IPS-15b (cell line): ENCODE measurements around the gene ACADVL.
A peak's percentile ranks its signal among the peaks of the same experiment; 100 is the strongest.
"Not testable (repeated sequence)": the region's sequence is repeated elsewhere in the genome, so short reads cannot be mapped to it uniquely, and the experiment has no call there.

ENCODE experiments used
- H3K27me3 ChIP-seq: one replicate; pipeline ENCODE4 v1.6.1; 2013; ENCODE audit warnings: low read length; ENCODE audit not compliant: control insufficient read depth, insufficient read depth
- H3K36me3 ChIP-seq: one replicate; pipeline ENCODE4 v1.6.1; 2013; ENCODE audit warnings: low read length; ENCODE audit not compliant: control insufficient read depth, insufficient read depth
- H3K4me1 ChIP-seq: one replicate; pipeline ENCODE4 v1.6.1; 2013; ENCODE audit warnings: mild to moderate bottlenecking, low read length; ENCODE audit not compliant: control insufficient read depth, insufficient read depth
- H3K4me3 ChIP-seq: one replicate; pipeline ENCODE4 v1.5.1; 2013; ENCODE audit warnings: low read depth, low read length
- H3K9ac ChIP-seq: one replicate; pipeline ENCODE4 v1.6.1; 2013; ENCODE audit warnings: low read depth, mild to moderate bottlenecking, low read length
- H3K9me3 ChIP-seq: one replicate; pipeline ENCODE4 v1.6.1; 2013; ENCODE audit warnings: mild to moderate bottlenecking, low read length; ENCODE audit not compliant: control insufficient read depth, insufficient read depth

Gene ACADVL

GRCh38 chr17:7241783-7242716 is 22.3 kb downstream of the ACADVL start, which contains the start of gene GABARAP:
Gene GABARAP, minus strand, starts transcription at chr17:7242449. Its CDS starts 119 bp downstream, at chr17:7242330.
- Histone ChIP-seq H3K27me3 (no peaks in the 10 kb centered on the region), H3K4me3 (peak within 1 kb of the TSS; percentile 95), H3K36me3 (peaks cover 14% of the 10 kb centered on the region), H3K4me1 (peaks cover 10% of the 10 kb centered on the region), H3K9me3 (no peaks in the 10 kb centered on the region), H3K9ac (peak within 1 kb of the TSS; percentile 86)

- Histone ChIP-seq H3K4me3 (peak overlapping the region; percentile 95), H3K36me3 (peaks cover 14% of the 10 kb centered on the region), H3K4me1 (peaks cover 6% of the 10 kb centered on the region), H3K9me3 (no peaks in the 10 kb centered on the region), H3K9ac (peak overlapping the region; percentile 70), H3K27me3 (no peaks in the 10 kb centered on the region)
Observed at GRCh38 chr17:7242717-7243452, 23.1 kb downstream of the ACADVL start.

DNA sequence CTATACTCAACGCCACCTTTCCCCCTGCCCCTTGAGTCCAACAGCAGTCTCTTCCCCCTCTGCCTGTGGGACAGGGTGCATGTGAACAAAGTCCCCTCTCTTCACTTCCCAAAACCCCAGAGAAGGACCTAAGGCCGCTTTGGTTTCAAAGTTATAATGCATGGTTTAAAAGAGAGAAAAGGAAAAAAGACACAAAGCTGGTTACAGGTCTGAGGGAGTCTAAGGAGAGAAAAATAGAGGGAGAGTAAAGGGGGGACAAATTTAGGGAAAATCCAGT is 23.7 kb downstream of the ACADVL start:
- Histone ChIP-seq H3K9ac (peak overlapping the region; percentile 57), H3K9me3 (no peaks in the 10 kb centered on the region), H3K4me1 (peaks cover 6% of the 10 kb centered on the region), H3K27me3 (no peaks in the 10 kb centered on the region), H3K36me3 (peaks cover 14% of the 10 kb centered on the region), H3K4me3 (peak overlapping the region; percentile 95)

GRCh38 chr17:7243838-7244237 is 24.1 kb downstream of the ACADVL start:
- H3K36me3 ChIP-seq = peaks cover 14% of the 10 kb centered on the region
- H3K9ac ChIP-seq, H3K27me3 ChIP-seq: not testable (repeated sequence)

DNA sequence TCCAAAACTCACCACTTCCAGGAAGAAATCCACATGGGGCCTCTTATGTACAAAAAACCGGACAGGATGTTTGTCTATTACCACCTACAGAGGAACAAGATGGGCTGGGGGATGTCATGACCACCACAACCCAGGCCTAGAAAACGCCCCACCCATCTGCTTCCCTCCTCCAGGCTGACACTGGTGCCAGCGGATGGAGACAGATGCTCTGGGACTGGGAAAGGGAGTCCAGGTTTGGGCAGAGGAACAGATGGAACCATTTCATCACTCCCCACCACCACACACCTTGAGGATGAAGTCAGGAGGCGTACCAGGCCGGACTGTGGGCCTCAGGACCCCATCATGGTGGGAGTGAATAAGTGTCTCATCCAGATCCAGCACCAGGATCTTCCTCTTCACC is 27.0 kb downstream of the ACADVL start:
- Histone ChIP-seq H3K4me1 (peaks cover 3% of the 10 kb centered on the region), H3K27me3 (no peaks in the 10 kb centered on the region), H3K9me3 (no peaks in the 10 kb centered on the region), H3K4me3 (no peak overlapping the region), H3K36me3 (peaks cover 11% of the 10 kb centered on the region), H3K9ac (no peak overlapping the region)

More at GRCh38 chr17:7243838-7244237, 24.1 kb downstream of the ACADVL start:
- H3K4me1 ChIP-seq, H3K4me3 ChIP-seq, H3K9me3 ChIP-seq: not testable (repeated sequence)

GRCh38 chr17:7248796-7249195 is 29.1 kb downstream of the ACADVL start:
- H3K36me3 ChIP-seq = peaks cover 11% of the 10 kb centered on the region
- no peaks in the 10 kb centered on the region for H3K27me3 ChIP-seq
- H3K4me3 ChIP-seq = no peak overlapping the region
- H3K4me1 ChIP-seq = peaks cover 7% of the 10 kb centered on the region
- no peaks in the 10 kb centered on the region for H3K9me3 ChIP-seq
- no peak overlapping the region for H3K9ac ChIP-seq

GRCh38 chr17:7249214-7249613 is 29.5 kb downstream of the ACADVL start:
- Histone ChIP-seq H3K9me3 (no peaks in the 10 kb centered on the region), H3K27me3 (no peaks in the 10 kb centered on the region), H3K36me3 (peaks cover 8% of the 10 kb centered on the region), H3K4me3 (no peak overlapping the region), H3K9ac (no peak overlapping the region), H3K4me1 (peaks cover 7% of the 10 kb centered on the region)

- peaks cover 7% of the 10 kb centered on the region for H3K4me1 ChIP-seq
- peak overlapping the region; percentile 67 for H3K9ac ChIP-seq
- H3K36me3 ChIP-seq = peaks cover 5% of the 10 kb centered on the region
- H3K27me3 ChIP-seq = no peaks in the 10 kb centered on the region
- H3K9me3 ChIP-seq = no peaks in the 10 kb centered on the region
- peak overlapping the region; percentile 92 for H3K4me3 ChIP-seq
Observed at GRCh38 chr17:7249830-7250229, 30.1 kb downstream of the ACADVL start.

GRCh38 chr17:7250695-7251627 is 31.2 kb downstream of the ACADVL start:
- Histone ChIP-seq H3K4me3 (peak overlapping the region; percentile 92), H3K4me1 (peaks cover 7% of the 10 kb centered on the region), H3K9me3 (no peaks in the 10 kb centered on the region), H3K36me3 (peaks cover 5% of the 10 kb centered on the region), H3K27me3 (no peaks in the 10 kb centered on the region), H3K9ac (peak overlapping the region; percentile 67)

DNA sequence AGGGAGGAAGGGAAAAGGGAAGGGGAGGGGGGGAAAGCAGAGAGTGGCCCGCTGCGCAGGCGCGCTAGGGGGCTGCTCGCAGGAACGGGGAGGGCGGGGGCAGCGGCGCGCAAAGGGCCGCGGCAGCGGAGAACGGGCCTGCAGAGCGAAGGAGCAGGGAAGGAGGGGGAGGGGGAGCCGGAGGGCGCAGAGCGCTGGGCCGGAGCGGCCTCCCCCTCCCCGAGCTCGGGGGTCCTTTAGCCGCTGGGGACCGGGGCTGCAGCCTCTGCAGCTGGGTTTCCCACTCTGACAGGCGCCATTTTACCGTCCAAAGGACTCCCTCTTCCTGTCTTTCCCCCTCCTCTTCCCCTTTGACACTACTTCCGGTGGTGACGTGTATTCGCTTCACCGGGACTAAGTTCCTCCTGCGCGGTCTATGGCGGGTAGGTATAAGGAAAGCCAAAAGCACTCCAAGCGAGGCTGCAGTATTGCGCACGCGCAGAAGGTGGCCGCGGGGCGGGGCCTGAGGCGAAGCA is 32.0 kb downstream of the ACADVL start, which contains the start of gene CTDNEP1:
Gene CTDNEP1, minus strand, starts transcription at position 74 of the 515 bp plus-strand sequence. CDS start 438 bp downstream, outside the sequence.
- peaks cover 3% of the 10 kb centered on the region for H3K36me3 ChIP-seq
- H3K27me3 ChIP-seq = no peaks in the 10 kb centered on the region
- H3K4me1 ChIP-seq = peaks cover 7% of the 10 kb centered on the region
- H3K9me3 ChIP-seq = no peaks in the 10 kb centered on the region
- H3K4me3 ChIP-seq = peak within 1 kb of the TSS; percentile 92
- peak within 1 kb of the TSS; percentile 90 for H3K9ac ChIP-seq
